Thyroid gland (tissue), 4 donors: ENCODE data around the gene APOL4. TPM values are rescaled to one million over a fixed set of nuclear protein-coding genes. Genes with fewer than 3 reads are reported as not detected.

ENCODE experiments used
- DNase-seq, 2 donors: peaks; one replicate each; pipeline ENCODE4 v3.0.0-alpha.2; 2019
- H3K27ac ChIP-seq, 3 donors: fragments of 200-600 bp; sonication (generic); 1 replicate in 2 of 3; 2 replicates in 1 of 3; pipeline ENCODE4 v1.5.1; 2016 to 2019; ENCODE audit warnings: mild to moderate bottlenecking in 1 of 3, moderate library complexity in 1 of 3
- H3K27me3 ChIP-seq: fragments of 200-600 bp; sonication (generic); one replicate; pipeline ENCODE4 v1.5.1; 2019
- H3K36me3 ChIP-seq, 2 donors: fragments of 200-600 bp; sonication (generic); one replicate each; pipeline ENCODE4 v1.5.1; 2016 to 2019
- H3K4me1 ChIP-seq, 2 donors: fragments of 200-600 bp; sonication (generic); one replicate each; pipeline ENCODE4 v1.5.1; 2017 to 2019
- H3K4me3 ChIP-seq, 3 donors: fragments of 200-600 bp; sonication (generic); replicated peaks in 1 of 3; 1 replicate in 2 of 3; 2 replicates in 1 of 3; pipeline ENCODE4 v1.5.1; 2016; ENCODE audit warnings: mild to moderate bottlenecking in 1 of 3
- H3K9me3 ChIP-seq: fragments of 200-600 bp; sonication (generic); one replicate; pipeline ENCODE4 v1.5.1; 2017
- CTCF ChIP-seq, 6 experiments: fragments of 200-600 bp in 3 of 6; fragments of 450-650 bp in 3 of 6; sonication (generic) in 3 of 6; IDR thresholded peaks; one replicate each; pipeline ENCODE4 v1.5.1; 2016 to 2019; ENCODE audit warnings: antibody characterized with exemption in 6 of 6, mild to moderate bottlenecking in 2 of 6, inconsistent platforms in 1 of 6, moderate library complexity in 1 of 6
- POLR2A ChIP-seq, 2 donors: fragments of 450-650 bp; IDR thresholded peaks; one replicate each; pipeline ENCODE4 v1.6.1; 2017; ENCODE audit warnings: antibody characterized with exemption in 2 of 2, mild to moderate bottlenecking in 2 of 2, moderate library complexity in 1 of 2
- whole genome bisulfite sequencing, 2 donors: methylation state at CpG; one replicate each; pipeline ENCODE4 v1.1.5; 2017; 5-methylcytosine and 5-hydroxymethylcytosine counted together
- intact Hi-C: fragments of 100-400 bp; cut with DNase I; formaldehyde crosslinking; loops from one replicate; pipeline ENCODE4 v1.15.1; 2023
- total RNA-seq, 4 donors: library from RNA; depleted of rRNA; stranded (reverse); fragments of >200 nt; gene quantifications; one replicate each; pipeline ENCODE4 v1.2.3, GENCODE V29; 2016

The APOL4 gene
- total RNA-seq, 4 donors from 2014 or later, result 5.8 to 16.1 (median 7.5) TPM; not detected in 1

GRCh38 chr22:36180038-36180880 is 21.4 kb downstream of the APOL4 start:
- 57 to 70% methylated on average over 21 to 22 of the region's 22 CpGs for WGBS, 2 donors
- intact Hi-C loops, result loop anchor here (5.0 kb wide), 1 partner anchor 33 kb away; no protein-coding TSS in a partner anchor

GRCh38 chr22:36177160-36177559 is 24.4 kb downstream of the APOL4 start:
- no peaks in the 10 kb centered on the region for H3K9me3 ChIP-seq
- no peaks in the 10 kb centered on the region for H3K27me3 ChIP-seq
- no peak overlapping the region for H3K27ac ChIP-seq
- DNase-seq, result no peak
- TF ChIP-seq POLR2A (IDR thresholded peaks at IDR 0.05), result no peak
- no peak for TF ChIP-seq CTCF (IDR thresholded peaks at IDR 0.05)
- WGBS, 2 donors, result 89 to 93% methylated on average over 3 of the region's 3 CpGs
- H3K36me3 ChIP-seq, result no peaks in the 10 kb centered on the region
- intact Hi-C loops, result no loop called here
- no peaks in the 10 kb centered on the region for H3K4me1 ChIP-seq
- no peak overlapping the region for H3K4me3 ChIP-seq

More at GRCh38 chr22:36180038-36180880, 21.4 kb downstream of the APOL4 start:
- Histone ChIP-seq H3K27ac (no peak overlapping the region), H3K4me3 (no peak overlapping the region), H3K9me3 (no peaks in the 10 kb centered on the region), H3K27me3 (no peaks in the 10 kb centered on the region), H3K4me1 (peaks cover 0 to 13% of the 10 kb centered on the region in 2 donors), H3K36me3 (no peaks in the 10 kb centered on the region)
- TF ChIP-seq CTCF (IDR thresholded peaks at IDR 0.05) (peak; percentile 63 to 90 (median 70)), POLR2A (IDR thresholded peaks at IDR 0.05) (no peak)
- peak; percentile 79 to 85 for DNase-seq

GRCh38 chr22:36175892-36176291 is 25.7 kb downstream of the APOL4 start:
- H3K4me1 ChIP-seq, result no peaks in the 10 kb centered on the region
- H3K9me3 ChIP-seq, result no peaks in the 10 kb centered on the region
- no peak overlapping the region for H3K4me3 ChIP-seq
- no peak overlapping the region for H3K27ac ChIP-seq
- 56 to 97% methylated on average over 1 of the region's 1 CpG for WGBS, 2 donors
- H3K27me3 ChIP-seq, result no peaks in the 10 kb centered on the region
- TF ChIP-seq CTCF (IDR thresholded peaks at IDR 0.05) (no peak), POLR2A (IDR thresholded peaks at IDR 0.05) (no peak)
- intact Hi-C loops, result no loop called here
- DNase-seq, result no peak
- no peaks in the 10 kb centered on the region for H3K36me3 ChIP-seq

- intact Hi-C loops, result no loop called here
Observed at GRCh38 chr22:36171941-36172340, 29.7 kb downstream of the APOL4 start.

GRCh38 chr22:36166518-36167220 is 34.9 kb downstream of the APOL4 start:
- WGBS, 2 donors, result 65 to 84% methylated on average over 10 of the region's 10 CpGs
- DNase-seq, result no peak
- TF ChIP-seq CTCF (IDR thresholded peaks at IDR 0.05), result no peak
- TF ChIP-seq POLR2A (IDR thresholded peaks at IDR 0.05), result no peak
- Histone ChIP-seq H3K36me3 (no peaks in the 10 kb centered on the region), H3K27me3 (no peaks in the 10 kb centered on the region), H3K4me1 (no peaks in the 10 kb centered on the region), H3K9me3 (no peaks in the 10 kb centered on the region), H3K27ac (no peak overlapping the region), H3K4me3 (no peak overlapping the region)
- intact Hi-C loops, result no loop called here

More at GRCh38 chr22:36171941-36172340, 29.7 kb downstream of the APOL4 start:
- Histone ChIP-seq H3K27ac (no peak overlapping the region), H3K9me3 (no peaks in the 10 kb centered on the region), H3K4me1 (no peaks in the 10 kb centered on the region), H3K4me3 (no peak overlapping the region), H3K27me3 (no peaks in the 10 kb centered on the region), H3K36me3 (no peaks in the 10 kb centered on the region)
- DNase-seq, result no peak
- 56 to 70% methylated on average over 3 of the region's 3 CpGs for WGBS, 2 donors
- no peak for TF ChIP-seq POLR2A (IDR thresholded peaks at IDR 0.05)
